Measurements from ENCODE around the gene TMEM143.
A peak's percentile ranks its signal among the peaks of the same experiment; 100 is the strongest.
"Not testable (repeated sequence)": the region's sequence is repeated elsewhere in the genome, so short reads cannot be mapped to it uniquely, and the experiment has no call there.

The TMEM143 gene

GRCh38 chr19:48297975-48298374, 65.8 kb downstream of the TMEM143 start:
- TF ChIP-seq, protein P1, sequence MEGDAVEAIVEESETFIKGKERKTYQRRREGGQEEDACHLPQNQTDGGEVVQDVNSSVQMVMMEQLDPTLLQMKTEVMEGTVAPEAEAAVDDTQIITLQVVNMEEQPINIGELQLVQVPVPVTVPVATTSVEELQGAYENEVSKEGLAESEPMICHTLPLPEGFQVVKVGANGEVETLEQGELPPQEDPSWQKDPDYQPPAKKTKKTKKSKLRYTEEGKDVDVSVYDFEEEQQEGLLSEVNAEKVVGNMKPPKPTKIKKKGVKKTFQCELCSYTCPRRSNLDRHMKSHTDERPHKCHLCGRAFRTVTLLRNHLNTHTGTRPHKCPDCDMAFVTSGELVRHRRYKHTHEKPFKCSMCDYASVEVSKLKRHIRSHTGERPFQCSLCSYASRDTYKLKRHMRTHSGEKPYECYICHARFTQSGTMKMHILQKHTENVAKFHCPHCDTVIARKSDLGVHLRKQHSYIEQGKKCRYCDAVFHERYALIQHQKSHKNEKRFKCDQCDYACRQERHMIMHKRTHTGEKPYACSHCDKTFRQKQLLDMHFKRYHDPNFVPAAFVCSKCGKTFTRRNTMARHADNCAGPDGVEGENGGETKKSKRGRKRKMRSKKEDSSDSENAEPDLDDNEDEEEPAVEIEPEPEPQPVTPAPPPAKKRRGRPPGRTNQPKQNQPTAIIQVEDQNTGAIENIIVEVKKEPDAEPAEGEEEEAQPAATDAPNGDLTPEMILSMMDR (IDR thresholded peaks at IDR 0.05; ENCODE audit: low read depth, low read length): no peak
- Histone ChIP-seq H3K27ac (no peak overlapping the region), H3K27me3 (ENCODE audit: insufficient read depth, low read depth, severe bottlenecking) (no peaks in the 10 kb centered on the region), H3K4me3 (ENCODE audit: low read depth, low read length) (no peak overlapping the region), H3K36me3 (no peaks in the 10 kb centered on the region), H3K9me3 (ENCODE audit: severe bottlenecking) (no peaks in the 10 kb centered on the region)
- DNase-seq: no peak

DNA sequence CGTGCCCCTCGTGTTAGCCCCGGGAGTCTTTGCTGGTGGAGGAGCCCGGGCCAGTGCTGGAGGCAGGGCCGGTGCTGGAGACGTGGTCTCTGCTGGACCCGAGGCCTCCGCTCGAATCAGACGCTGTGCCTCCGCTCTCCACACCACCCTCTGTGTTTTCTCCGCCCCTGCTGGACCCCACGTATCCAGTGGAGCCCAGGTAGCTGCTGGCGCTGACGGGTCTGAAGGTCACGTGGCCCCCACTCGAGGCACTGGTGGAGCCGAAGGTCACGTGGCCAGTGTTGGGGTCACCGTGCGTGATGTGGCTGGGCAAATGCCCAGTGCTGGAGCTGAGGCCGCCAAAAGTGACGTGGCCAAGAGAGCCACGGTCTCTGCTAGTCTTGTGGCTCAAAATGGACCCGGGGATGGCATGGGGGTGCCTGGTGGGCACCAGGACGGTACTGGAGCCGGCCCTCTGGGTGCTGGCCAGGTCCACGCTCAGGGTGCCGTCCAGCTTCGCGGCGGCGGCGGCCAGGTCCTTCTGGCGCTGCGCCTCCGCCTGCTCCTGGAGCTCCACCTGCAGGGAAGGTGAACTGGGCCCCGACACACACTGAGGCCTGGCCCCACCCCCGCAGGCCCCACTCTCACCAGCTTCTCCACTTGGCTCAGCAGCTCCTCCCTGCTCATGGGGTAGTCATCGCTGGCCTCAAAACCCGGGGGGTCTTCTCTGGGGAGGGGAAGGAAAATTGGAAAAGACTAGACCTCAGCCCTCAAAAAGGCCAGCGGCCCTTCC, 66.6 kb downstream of the TMEM143 start:
- TF ChIP-seq, protein P1 (IDR thresholded peaks at IDR 0.05; ENCODE audit: low read depth, low read length): no peak
- Histone ChIP-seq H3K36me3 (no peaks in the 10 kb centered on the region), H3K27ac (no peak overlapping the region), H3K9me3 (ENCODE audit: severe bottlenecking) (no peaks in the 10 kb centered on the region), H3K27me3 (ENCODE audit: insufficient read depth, low read depth, severe bottlenecking) (no peaks in the 10 kb centered on the region), H3K4me3 (ENCODE audit: low read depth, low read length) (no peak overlapping the region)
- DNase-seq: no peak

DNA sequence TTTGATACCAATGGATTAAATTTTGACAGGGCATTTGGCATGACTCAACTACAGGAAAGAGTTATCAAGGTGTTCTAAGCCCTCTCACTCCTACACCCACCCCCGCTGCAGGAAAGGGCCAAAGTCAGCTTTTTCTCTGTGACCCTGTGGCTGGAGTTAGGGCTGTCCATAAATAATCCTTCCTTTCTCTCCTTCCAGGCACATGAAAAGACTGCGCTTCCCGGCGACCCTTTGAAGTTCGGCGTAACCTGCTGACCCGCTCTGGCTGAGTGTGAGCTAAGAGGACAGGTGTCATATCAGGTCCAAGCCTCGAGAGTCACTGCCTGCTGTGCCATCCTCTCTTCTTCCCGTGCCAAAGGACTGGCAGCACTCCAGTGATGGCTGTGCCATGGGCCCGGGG, 68.3 kb downstream of the TMEM143 start:
- H3K9me3 ChIP-seq (ENCODE audit: severe bottlenecking): no peaks in the 10 kb centered on the region
- DNase-seq: no peak
- no peaks in the 10 kb centered on the region for H3K27me3 ChIP-seq (ENCODE audit: insufficient read depth, low read depth, severe bottlenecking)
- H3K36me3 ChIP-seq: no peaks in the 10 kb centered on the region
- H3K4me3 ChIP-seq (ENCODE audit: low read depth, low read length): no peak overlapping the region
- no peak overlapping the region for H3K27ac ChIP-seq
- TF ChIP-seq, protein P1 (IDR thresholded peaks at IDR 0.05; ENCODE audit: low read depth, low read length): no peak

GRCh38 chr19:48292798-48293197, 70.9 kb downstream of the TMEM143 start:
- no peaks in the 10 kb centered on the region for H3K36me3 ChIP-seq
- no peaks in the 10 kb centered on the region for H3K27me3 ChIP-seq (ENCODE audit: insufficient read depth, low read depth, severe bottlenecking)
- no peaks in the 10 kb centered on the region for H3K9me3 ChIP-seq (ENCODE audit: severe bottlenecking)
- no peak overlapping the region for H3K4me3 ChIP-seq (ENCODE audit: low read depth, low read length)
- TF ChIP-seq, protein P1 (IDR thresholded peaks at IDR 0.05; ENCODE audit: low read depth, low read length): no peak
- DNase-seq: no peak
- no peak overlapping the region for H3K27ac ChIP-seq

DNA sequence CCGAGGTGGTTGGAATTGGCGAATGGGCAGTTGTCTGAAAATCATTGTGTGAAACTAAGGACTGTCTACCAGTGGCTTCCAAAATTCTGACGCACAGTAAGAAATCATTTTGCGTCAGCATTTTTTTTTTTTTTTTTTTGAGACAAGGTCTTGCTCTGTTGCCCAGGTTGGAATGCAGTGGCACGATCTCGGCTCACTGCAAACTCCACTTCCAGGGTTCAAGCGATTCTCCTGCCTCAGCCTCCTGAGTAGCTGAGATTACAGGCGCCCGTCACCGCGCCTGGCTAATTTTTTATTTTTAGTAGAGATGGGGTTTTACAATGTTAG, 72.3 kb downstream of the TMEM143 start:
- H3K9me3 ChIP-seq (ENCODE audit: severe bottlenecking); H3K27ac ChIP-seq; DNase-seq; H3K27me3 ChIP-seq (ENCODE audit: insufficient read depth, low read depth, severe bottlenecking); H3K36me3 ChIP-seq; H3K4me3 ChIP-seq (ENCODE audit: low read depth, low read length): not testable (repeated sequence)

GRCh38 chr19:48290771-48291488, 72.8 kb downstream of the TMEM143 start:
- Histone ChIP-seq H3K27ac (no peak overlapping the region; the same call in 1 of the 2 replicates), H3K4me3 (ENCODE audit: low read depth, low read length) (peak overlapping the region; percentile 48), H3K9me3 (ENCODE audit: severe bottlenecking) (no peaks in the 10 kb centered on the region), H3K36me3 (no peaks in the 10 kb centered on the region), H3K27me3 (ENCODE audit: insufficient read depth, low read depth, severe bottlenecking) (no peaks in the 10 kb centered on the region)
- peak; percentile 69 for DNase-seq
- TF ChIP-seq, protein P1 (IDR thresholded peaks at IDR 0.05; ENCODE audit: low read depth, low read length): peak; percentile 85

Measured in WERI-Rb-1 (cell line).